ENCODE data around the gene SSR2. TPM values are rescaled to one million over a fixed set of nuclear protein-coding genes. Genes with fewer than 3 reads are reported as not detected.

The SSR2 gene
- total RNA-seq (262 TPM), polyA plus RNA-seq (251 TPM)
- long read RNA-seq, donor 1, transcript SSR2-201 (6 exons, 1,116 nt), result major isoform, 14 of 15 reads
- long read RNA-seq, donor 1, partial matches to known transcripts, result 0 of 15 reads
- long read RNA-seq, donor 1, other reads (novel, unspliced or antisense), result 0 of 15 reads
- long read RNA-seq, donor 2, full-length matches to known transcripts, result 195 of 219 reads
- long read RNA-seq, donor 2, partial matches to known transcripts, result 24 of 219 reads
- long read RNA-seq, donor 2, other reads (novel, unspliced or antisense), result 0 of 219 reads
- long read RNA-seq, donor 3, full-length matches to known transcripts, result 220 of 346 reads
- long read RNA-seq, donor 3, partial matches to known transcripts, result 126 of 346 reads
- long read RNA-seq, donor 3, other reads (novel, unspliced or antisense), result 0 of 346 reads
- long read RNA-seq, donor 4, full-length matches to known transcripts, result 63 of 76 reads
- long read RNA-seq, donor 4, partial matches to known transcripts, result 13 of 76 reads
- long read RNA-seq, donor 4, other reads (novel, unspliced or antisense), result 0 of 76 reads
- long read RNA-seq, donor 5, full-length matches to known transcripts, result 236 of 282 reads
- long read RNA-seq, donor 5, partial matches to known transcripts, result 46 of 282 reads
- long read RNA-seq, donor 5, other reads (novel, unspliced or antisense), result 0 of 282 reads
- long read RNA-seq, donor 6, full-length matches to known transcripts, result 78 of 85 reads
- long read RNA-seq, donor 6, partial matches to known transcripts, result 7 of 85 reads
- long read RNA-seq, donor 6, other reads (novel, unspliced or antisense), result 0 of 85 reads
- long read RNA-seq, donor 7, full-length matches to known transcripts, result 132 of 151 reads
- long read RNA-seq, donor 7, partial matches to known transcripts, result 19 of 151 reads
- long read RNA-seq, donor 7, other reads (novel, unspliced or antisense), result 0 of 151 reads
- long read RNA-seq, donor 8, full-length matches to known transcripts, result 42 of 42 reads
- long read RNA-seq, donor 8, partial matches to known transcripts, result 0 of 42 reads
- long read RNA-seq, donor 8, other reads (novel, unspliced or antisense), result 0 of 42 reads
- long read RNA-seq, donor 9, full-length matches to known transcripts, result 73 of 80 reads
- long read RNA-seq, donor 9, partial matches to known transcripts, result 7 of 80 reads
- long read RNA-seq, donor 9, other reads (novel, unspliced or antisense), result 0 of 80 reads
- long read RNA-seq, donor 10, full-length matches to known transcripts, result 117 of 134 reads
- long read RNA-seq, donor 10, partial matches to known transcripts, result 17 of 134 reads
- long read RNA-seq, donor 10, other reads (novel, unspliced or antisense), result 0 of 134 reads

GRCh38 chr1:156020293-156021092, at the start of gene SSR2:
SSR2 (minus strand) TSS chr1:156020951; CDS start chr1:156020167, 784 bp downstream.
- peak; percentile 79 to 95 (median 89) for DNase-seq (ENCODE audit: low read depth in 6 of 9, low spot score in 9 of 9)
- Histone ChIP-seq H3K27me3 (ENCODE audit: control insufficient read depth in 2 of 2, insufficient read depth in 1 of 2, low read length in 1 of 2) (no peaks in the 10 kb centered on the region), H3K36me3 (ENCODE audit: control insufficient read depth in 2 of 2, insufficient read depth in 2 of 2, low read length in 1 of 2) (peaks cover 11 to 27% of the 10 kb centered on the region in 2 donors), H3K4me3 (ENCODE audit: low read length in 2 of 2) (peak within 1 kb of the TSS; percentile 92 to 99), H3K27ac (ENCODE audit: low read depth in 1 of 2, low read length in 1 of 2) (peak within 1 kb of the TSS; percentile 51 to 79), H3K4me1 (ENCODE audit: control insufficient read depth in 2 of 2, insufficient read depth in 2 of 2, low read length in 2 of 2) (peaks cover 10 to 14% of the 10 kb centered on the region in 2 donors), H3K9me3 (ENCODE audit: control insufficient read depth in 2 of 2, insufficient read depth in 1 of 2, low read length in 1 of 2) (no peaks in the 10 kb centered on the region)
- under 1% methylated on average over 45 of the region's 45 CpGs for WGBS

- no peak for DNase-seq (ENCODE audit: low read depth in 6 of 9, low spot score in 9 of 9)
- no peak overlapping the region for H3K4me3 ChIP-seq (ENCODE audit: low read length in 2 of 2)
- no peaks in the 10 kb centered on the region for H3K36me3 ChIP-seq (ENCODE audit: control insufficient read depth in 2 of 2, insufficient read depth in 2 of 2, low read length in 1 of 2)
- no peaks in the 10 kb centered on the region for H3K27me3 ChIP-seq (ENCODE audit: control insufficient read depth in 2 of 2, insufficient read depth in 1 of 2, low read length in 1 of 2)
- no peaks in the 10 kb centered on the region for H3K9me3 ChIP-seq (ENCODE audit: control insufficient read depth in 2 of 2, insufficient read depth in 1 of 2, low read length in 1 of 2)
- peaks cover 0 to 21% of the 10 kb centered on the region in 2 donors for H3K4me1 ChIP-seq (ENCODE audit: control insufficient read depth in 2 of 2, insufficient read depth in 2 of 2, low read length in 2 of 2)
- 69% methylated on average over 4 of the region's 4 CpGs for whole genome bisulfite sequencing
- no peak overlapping the region for H3K27ac ChIP-seq (ENCODE audit: low read depth in 1 of 2, low read length in 1 of 2)
Observed at GRCh38 chr1:156070548-156070947, 49.8 kb upstream of the SSR2 start.

- Histone ChIP-seq H3K27me3 (ENCODE audit: control insufficient read depth in 2 of 2, insufficient read depth in 1 of 2, low read length in 1 of 2) (no peaks in the 10 kb centered on the region), H3K36me3 (ENCODE audit: control insufficient read depth in 2 of 2, insufficient read depth in 2 of 2, low read length in 1 of 2) (no peaks in the 10 kb centered on the region), H3K27ac (ENCODE audit: low read depth in 1 of 2, low read length in 1 of 2) (no peak overlapping the region), H3K4me1 (ENCODE audit: control insufficient read depth in 2 of 2, insufficient read depth in 2 of 2, low read length in 2 of 2) (peaks cover 0 to 19% of the 10 kb centered on the region in 2 donors), H3K4me3 (ENCODE audit: low read length in 2 of 2) (no peak overlapping the region), H3K9me3 (ENCODE audit: control insufficient read depth in 2 of 2, insufficient read depth in 1 of 2, low read length in 1 of 2) (no peaks in the 10 kb centered on the region)
- 97% methylated on average over 3 of the region's 3 CpGs for WGBS
- DNase-seq (ENCODE audit: low read depth in 6 of 9, low spot score in 9 of 9), result no peak
Observed at GRCh38 chr1:156069490-156070455, 49.0 kb upstream of the SSR2 start.

GRCh38 chr1:156067262-156067661, 46.5 kb upstream of the SSR2 start:
- Histone ChIP-seq H3K36me3 (ENCODE audit: control insufficient read depth in 2 of 2, insufficient read depth in 2 of 2, low read length in 1 of 2) (no peaks in the 10 kb centered on the region), H3K4me1 (ENCODE audit: control insufficient read depth in 2 of 2, insufficient read depth in 2 of 2, low read length in 2 of 2) (peaks cover 0 to 15% of the 10 kb centered on the region in 2 donors), H3K27me3 (ENCODE audit: control insufficient read depth in 2 of 2, insufficient read depth in 1 of 2, low read length in 1 of 2) (no peaks in the 10 kb centered on the region), H3K27ac (ENCODE audit: low read depth in 1 of 2, low read length in 1 of 2) (no peak overlapping the region), H3K4me3 (ENCODE audit: low read length in 2 of 2) (no peak overlapping the region), H3K9me3 (ENCODE audit: control insufficient read depth in 2 of 2, insufficient read depth in 1 of 2, low read length in 1 of 2) (no peaks in the 10 kb centered on the region)
- WGBS, result 94% methylated on average over 2 of the region's 2 CpGs
- DNase-seq (ENCODE audit: low read depth in 6 of 9, low spot score in 9 of 9), result no peak

- H3K4me3 ChIP-seq (ENCODE audit: low read length in 2 of 2), result no peak overlapping the region
- no peaks in the 10 kb centered on the region for H3K9me3 ChIP-seq (ENCODE audit: control insufficient read depth in 2 of 2, insufficient read depth in 1 of 2, low read length in 1 of 2)
- no peaks in the 10 kb centered on the region for H3K27me3 ChIP-seq (ENCODE audit: control insufficient read depth in 2 of 2, insufficient read depth in 1 of 2, low read length in 1 of 2)
- WGBS, result 81% methylated on average over 16 of the region's 16 CpGs
- no peak for DNase-seq (ENCODE audit: low read depth in 6 of 9, low spot score in 9 of 9)
- H3K27ac ChIP-seq (ENCODE audit: low read depth in 1 of 2, low read length in 1 of 2), result no peak overlapping the region
- H3K4me1 ChIP-seq (ENCODE audit: control insufficient read depth in 2 of 2, insufficient read depth in 2 of 2, low read length in 2 of 2), result peaks cover 0 to 25% of the 10 kb centered on the region in 2 donors
- H3K36me3 ChIP-seq (ENCODE audit: control insufficient read depth in 2 of 2, insufficient read depth in 2 of 2, low read length in 1 of 2), result no peaks in the 10 kb centered on the region
Observed at GRCh38 chr1:156065871-156066270, 45.1 kb upstream of the SSR2 start.

- DNase-seq (ENCODE audit: low read depth in 6 of 9, low spot score in 9 of 9), result no peak
- Histone ChIP-seq H3K4me3 (ENCODE audit: low read length in 2 of 2) (no peak overlapping the region), H3K9me3 (ENCODE audit: control insufficient read depth in 2 of 2, insufficient read depth in 1 of 2, low read length in 1 of 2) (no peaks in the 10 kb centered on the region), H3K4me1 (ENCODE audit: control insufficient read depth in 2 of 2, insufficient read depth in 2 of 2, low read length in 2 of 2) (peaks cover 0 to 25% of the 10 kb centered on the region in 2 donors), H3K27me3 (ENCODE audit: control insufficient read depth in 2 of 2, insufficient read depth in 1 of 2, low read length in 1 of 2) (no peaks in the 10 kb centered on the region), H3K36me3 (ENCODE audit: control insufficient read depth in 2 of 2, insufficient read depth in 2 of 2, low read length in 1 of 2) (no peaks in the 10 kb centered on the region), H3K27ac (ENCODE audit: low read depth in 1 of 2, low read length in 1 of 2) (no peak overlapping the region)
- WGBS, result 97% methylated on average over 3 of the region's 3 CpGs
Observed at GRCh38 chr1:156065212-156065611, 44.5 kb upstream of the SSR2 start.

GRCh38 chr1:156064615-156065014, 43.9 kb upstream of the SSR2 start:
- H3K4me1 ChIP-seq (ENCODE audit: control insufficient read depth in 2 of 2, insufficient read depth in 2 of 2, low read length in 2 of 2), result peaks cover 0 to 25% of the 10 kb centered on the region in 2 donors
- DNase-seq (ENCODE audit: low read depth in 6 of 9, low spot score in 9 of 9), result no peak
- no peaks in the 10 kb centered on the region for H3K9me3 ChIP-seq (ENCODE audit: control insufficient read depth in 2 of 2, insufficient read depth in 1 of 2, low read length in 1 of 2)
- WGBS, result 97% methylated on average over 2 of the region's 2 CpGs
- no peaks in the 10 kb centered on the region for H3K36me3 ChIP-seq (ENCODE audit: control insufficient read depth in 2 of 2, insufficient read depth in 2 of 2, low read length in 1 of 2)
- H3K4me3 ChIP-seq (ENCODE audit: low read length in 2 of 2), result no peak overlapping the region
- no peaks in the 10 kb centered on the region for H3K27me3 ChIP-seq (ENCODE audit: control insufficient read depth in 2 of 2, insufficient read depth in 1 of 2, low read length in 1 of 2)
- no peak overlapping the region for H3K27ac ChIP-seq (ENCODE audit: low read depth in 1 of 2, low read length in 1 of 2)
